Measurements from ENCODE around the gene GFOD2.
"Not testable (repeated sequence)": the region's sequence is repeated elsewhere in the genome, so short reads cannot be mapped to it uniquely, and the experiment has no call there.

The GFOD2 gene, protein sequence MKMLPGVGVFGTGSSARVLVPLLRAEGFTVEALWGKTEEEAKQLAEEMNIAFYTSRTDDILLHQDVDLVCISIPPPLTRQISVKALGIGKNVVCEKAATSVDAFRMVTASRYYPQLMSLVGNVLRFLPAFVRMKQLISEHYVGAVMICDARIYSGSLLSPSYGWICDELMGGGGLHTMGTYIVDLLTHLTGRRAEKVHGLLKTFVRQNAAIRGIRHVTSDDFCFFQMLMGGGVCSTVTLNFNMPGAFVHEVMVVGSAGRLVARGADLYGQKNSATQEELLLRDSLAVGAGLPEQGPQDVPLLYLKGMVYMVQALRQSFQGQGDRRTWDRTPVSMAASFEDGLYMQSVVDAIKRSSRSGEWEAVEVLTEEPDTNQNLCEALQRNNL

DNA sequence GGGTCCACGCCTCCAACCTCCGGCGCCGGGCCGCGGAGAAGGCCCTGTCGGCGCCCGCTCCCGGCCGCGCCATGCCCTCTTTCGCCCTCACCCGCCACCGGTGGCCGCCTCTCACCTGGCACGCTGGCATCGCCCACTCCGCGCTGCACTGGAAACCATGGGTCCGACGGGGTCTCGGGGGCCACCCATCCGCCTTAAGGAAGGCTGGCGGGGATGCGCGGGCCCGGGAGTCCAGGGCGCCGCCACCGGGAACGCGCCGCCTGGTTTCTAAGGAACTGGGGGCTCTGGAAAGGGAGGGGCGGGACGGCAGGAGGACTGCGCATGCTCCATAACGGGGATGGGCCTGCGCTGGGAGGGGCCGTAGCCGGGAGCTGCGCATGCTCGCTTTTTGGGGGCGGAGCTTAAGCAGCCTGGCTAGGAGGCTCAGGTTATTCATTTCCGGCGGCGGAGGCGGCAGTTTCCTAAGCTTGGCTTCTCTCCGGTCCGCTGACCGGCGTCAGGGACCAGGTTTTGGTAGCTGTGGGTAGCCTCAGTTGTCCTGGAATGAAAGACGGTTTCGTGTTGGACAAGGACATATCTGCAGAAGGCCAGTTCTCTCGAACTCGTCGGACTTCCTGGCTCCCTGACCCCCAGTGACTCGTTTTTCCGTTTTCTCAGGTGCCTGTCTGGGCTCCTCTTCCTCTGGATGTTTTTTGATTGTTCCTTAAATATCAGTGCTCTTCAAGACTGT lies at the start of gene GFOD2:
TSS of gene GFOD2 (minus strand) at position 269 of the 730 bp plus-strand sequence. CDS start 33,601 bp downstream, outside the sequence.
- DNase-seq (ENCODE audit: low read depth): peak; percentile 97

DNA sequence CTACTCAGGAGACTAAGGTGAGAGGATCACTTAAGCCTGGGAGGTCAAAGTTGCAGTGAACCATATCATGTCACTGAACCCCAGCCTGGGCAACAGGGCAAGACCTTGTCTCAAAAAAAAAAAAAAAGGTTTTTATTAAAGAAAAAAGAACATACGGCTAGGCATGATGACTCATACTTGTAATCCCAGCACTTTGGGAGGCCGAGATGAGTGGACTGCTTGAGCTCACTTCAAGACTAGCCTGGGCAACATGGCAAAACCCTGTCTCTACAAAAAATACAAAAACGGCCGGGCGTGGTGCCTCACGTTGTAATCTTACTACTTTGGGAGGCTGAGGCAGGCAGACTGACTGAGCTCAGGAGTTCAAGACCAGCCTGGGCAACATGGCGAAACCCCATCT lies 48.8 kb upstream of the GFOD2 start:
- no peak for DNase-seq (ENCODE audit: low read depth)

DNA sequence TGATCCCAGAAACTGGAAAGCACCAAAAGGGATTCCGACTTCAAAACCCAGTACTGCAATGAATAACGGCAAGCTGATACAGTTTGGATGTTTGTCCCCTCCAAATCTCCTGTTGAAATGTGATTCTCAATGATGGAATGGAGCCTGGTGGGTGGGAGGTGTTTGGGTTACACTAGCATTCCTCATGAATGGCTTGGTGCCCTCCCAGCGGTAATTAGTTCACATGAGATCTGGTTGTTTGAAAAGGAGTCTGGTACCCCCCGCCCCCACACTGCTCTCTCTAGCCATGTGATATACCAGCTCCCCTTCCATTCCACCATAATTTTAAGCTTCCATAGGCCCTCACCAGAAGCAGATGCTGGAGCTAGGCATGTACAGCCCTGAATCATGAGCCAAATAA lies 47.2 kb upstream of the GFOD2 start:
- no peak for DNase-seq (ENCODE audit: low read depth)

DNA sequence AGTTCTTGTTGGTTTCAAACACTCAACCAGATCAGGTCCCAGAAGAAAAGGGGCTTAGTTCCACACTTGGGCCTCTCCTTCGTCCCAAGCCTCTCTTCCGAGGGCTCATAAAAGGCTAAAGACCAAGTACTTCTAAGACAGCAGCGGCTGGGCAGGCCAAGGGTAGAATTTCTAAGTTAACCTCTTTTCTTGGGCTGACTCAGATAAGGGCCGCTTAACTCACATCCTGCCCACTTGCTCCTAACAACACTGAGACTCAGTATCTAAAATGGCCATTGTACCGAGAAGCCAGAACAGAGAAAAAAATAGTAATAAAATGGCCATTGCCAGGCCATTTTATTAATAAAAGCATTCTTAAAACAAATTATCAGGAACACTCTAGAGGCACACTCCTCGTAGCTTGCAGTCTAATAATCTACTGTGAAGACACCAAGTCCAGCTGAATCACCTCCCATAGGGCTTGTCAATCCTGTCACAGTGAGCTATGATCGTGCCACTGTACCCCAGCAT lies 45.1 kb upstream of the GFOD2 start:
- no peak for DNase-seq (ENCODE audit: low read depth)

DNA sequence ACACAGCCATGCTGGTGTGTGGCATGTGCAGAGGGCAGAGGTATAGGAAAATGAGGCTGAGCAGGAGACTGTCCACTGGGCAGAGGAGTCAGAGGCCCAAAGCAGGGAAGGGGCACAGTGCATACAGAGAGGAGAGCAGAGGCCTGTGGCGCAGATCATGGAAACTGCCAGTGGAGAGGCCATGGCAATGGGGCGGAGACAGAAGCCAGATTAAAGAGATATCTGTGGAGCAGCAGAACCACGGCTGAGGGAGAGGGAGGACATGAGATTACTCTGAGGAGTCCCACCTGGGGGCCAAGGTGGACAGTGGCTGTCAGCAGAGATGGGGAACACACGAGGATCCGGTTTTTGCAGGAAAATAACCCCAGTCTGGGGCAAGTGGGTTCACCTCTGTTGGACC lies 44.0 kb upstream of the GFOD2 start:
- DNase-seq (ENCODE audit: low read depth): no peak

DNA sequence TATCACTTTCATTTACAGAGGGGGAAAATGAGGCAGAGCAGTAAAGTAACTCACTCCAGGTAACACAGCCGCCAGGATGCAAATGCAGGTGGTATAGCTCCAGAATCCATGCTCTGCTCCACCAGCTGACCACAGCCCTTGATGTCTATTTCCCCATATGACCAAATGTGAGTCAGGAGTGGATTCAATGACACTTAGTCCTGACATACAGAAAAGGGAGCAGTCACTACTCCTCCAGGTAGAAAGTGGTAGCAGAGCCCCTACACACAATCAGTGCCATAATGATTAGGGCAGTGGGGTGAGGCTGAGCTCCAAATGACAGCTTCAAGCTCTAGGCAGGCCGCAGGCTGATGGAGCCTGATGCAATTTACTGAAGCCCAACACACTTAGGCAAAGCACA lies 43.3 kb upstream of the GFOD2 start:
- no peak for DNase-seq (ENCODE audit: low read depth)

DNA sequence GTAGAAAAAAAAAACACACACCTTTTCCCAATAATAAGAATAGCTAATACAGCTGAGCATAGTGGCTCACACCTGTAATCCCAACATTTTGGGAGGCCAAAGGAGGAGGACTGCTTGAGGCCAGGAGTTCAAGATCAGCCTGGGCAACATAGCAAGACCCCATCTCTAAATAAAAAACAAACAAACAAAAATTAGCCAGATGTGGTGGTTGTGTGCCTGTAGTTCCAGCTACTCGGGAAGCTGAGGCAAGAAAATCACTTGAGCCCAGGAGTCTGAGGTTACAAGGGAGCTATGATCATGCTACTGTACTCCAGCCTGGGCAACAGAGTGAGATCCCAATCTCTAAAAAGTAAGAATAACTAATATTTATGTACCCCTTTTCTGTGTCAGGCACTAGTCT lies 42.8 kb upstream of the GFOD2 start:
- no peak for DNase-seq (ENCODE audit: low read depth)

DNA sequence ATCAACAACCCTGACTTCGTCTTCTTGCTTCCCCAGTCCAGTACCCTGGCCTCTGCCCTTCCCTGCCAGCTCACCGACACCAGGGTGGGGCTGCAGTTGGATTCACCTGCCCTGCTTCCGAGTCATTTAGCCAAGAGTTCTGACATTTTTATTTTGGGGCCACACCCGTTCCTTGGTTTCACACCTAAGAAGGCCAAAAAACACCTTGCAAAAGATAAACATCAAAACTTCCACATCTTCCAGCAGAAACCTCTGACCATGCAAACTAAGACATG lies 41.8 kb upstream of the GFOD2 start:
- DNase-seq (ENCODE audit: low read depth): no peak

DNA sequence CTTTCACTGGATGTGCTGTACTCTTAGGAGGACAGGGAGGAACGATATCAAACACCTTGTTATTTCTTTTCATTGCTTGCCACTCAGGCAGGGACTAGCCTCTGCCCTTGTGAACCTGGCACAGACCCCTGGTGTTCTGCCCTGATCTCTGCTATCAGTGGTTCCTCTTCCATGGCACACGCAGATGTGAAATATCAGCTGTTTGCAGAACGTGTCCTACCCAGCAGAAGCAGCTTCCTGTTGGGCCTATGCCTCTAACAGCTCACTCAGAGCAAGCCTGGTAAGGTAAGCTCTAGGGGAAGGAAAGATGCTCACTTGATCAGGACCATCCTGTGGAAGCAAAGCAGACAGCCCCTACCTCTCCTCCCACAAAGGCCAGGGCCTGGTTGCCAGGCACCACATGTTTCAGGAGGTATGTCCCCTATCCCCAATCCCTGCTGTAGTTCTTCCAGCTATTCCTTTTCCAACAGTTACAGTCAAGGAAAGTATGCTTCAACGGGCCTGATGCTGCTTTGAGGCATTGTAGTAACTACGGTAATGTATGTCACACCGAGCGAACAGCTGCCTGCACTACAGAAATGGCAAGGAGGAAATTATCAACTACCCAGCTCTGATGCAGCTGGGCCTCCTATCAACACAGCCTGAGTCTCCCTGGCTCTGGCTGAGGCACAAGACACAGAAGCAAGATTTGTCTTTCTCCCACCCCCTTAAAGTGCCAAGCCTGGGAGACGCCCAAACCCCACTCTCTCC lies 41.3 kb upstream of the GFOD2 start:
- DNase-seq (ENCODE audit: low read depth): no peak

DNA sequence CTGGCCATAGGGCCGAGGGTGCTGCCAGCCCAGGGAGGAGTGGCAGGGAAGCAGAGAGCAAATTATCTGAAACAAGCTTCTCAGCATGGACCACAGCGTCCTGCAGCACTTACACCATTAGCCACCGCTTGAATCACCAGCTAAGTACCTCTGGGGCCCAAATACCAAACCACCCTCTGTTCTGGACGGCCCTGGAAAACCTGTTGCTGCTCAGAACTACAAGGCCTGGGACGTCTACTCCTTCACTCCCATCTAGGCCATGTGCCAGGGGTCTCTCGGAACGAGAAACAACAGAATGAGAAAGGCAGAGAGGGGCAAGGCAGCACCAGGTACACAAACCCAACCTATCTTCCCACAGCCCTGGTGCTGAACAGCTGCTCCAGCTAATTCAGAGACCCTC lies 39.9 kb upstream of the GFOD2 start:
- no peak for DNase-seq (ENCODE audit: low read depth)

DNA sequence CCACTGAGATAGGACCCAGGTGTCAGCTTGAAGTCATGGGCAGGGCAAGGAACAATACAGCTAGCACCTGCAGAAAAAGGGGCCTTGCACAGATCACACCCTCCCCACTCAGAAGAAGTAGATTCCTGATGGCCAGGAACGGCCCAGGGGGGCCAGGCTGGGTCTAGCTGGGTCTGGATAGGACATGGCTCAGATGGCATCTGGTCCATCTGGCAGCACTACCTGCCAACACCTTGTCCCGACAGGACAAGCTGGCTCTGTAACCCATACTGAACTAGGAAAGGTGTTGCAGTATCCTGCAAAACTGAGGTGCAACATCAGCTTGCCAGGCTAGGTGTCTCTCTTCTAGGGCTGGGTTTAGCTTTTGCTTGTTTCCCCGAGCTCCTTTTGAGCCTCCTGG lies 38.9 kb upstream of the GFOD2 start:
- DNase-seq (ENCODE audit: low read depth): no peak

DNA sequence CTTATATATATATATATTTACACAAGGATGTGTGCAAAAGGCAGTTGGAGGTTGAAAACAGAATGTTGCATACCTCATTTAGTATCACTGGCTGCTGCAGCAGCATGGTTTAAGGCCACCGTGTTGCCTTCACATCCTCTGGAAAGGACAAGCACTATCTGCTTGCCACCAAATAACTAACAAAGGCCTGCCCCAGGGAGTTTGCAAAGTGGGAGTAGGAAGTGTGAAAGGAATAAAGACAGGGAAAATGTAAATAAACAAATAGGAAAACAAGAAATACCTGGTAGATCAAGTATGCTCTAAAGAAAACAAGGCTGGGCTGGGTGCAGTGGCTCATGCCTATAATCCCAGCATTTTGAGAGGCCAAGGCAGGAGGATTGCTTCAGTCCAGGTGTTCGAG lies 33.5 kb upstream of the GFOD2 start:
- no peak for DNase-seq (ENCODE audit: low read depth)

DNA sequence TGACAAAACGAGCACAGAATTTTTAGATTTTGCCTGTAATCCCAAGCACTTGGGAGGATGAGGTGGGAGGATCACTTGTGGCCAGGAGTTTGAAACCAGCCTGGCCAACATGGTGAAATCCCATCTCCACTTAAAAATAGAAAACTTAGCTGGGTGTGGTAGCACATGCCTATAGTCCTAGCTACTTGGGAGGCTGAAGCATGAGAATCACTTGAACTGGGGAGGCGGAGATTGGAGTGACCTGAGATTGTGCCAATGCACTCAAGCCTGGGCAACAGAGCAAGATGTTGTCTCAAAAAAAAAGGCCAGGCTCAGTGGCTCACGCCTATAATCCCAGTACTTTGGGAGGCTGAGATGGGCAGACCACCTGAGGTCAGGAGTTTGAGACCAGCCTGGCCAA lies 32.2 kb upstream of the GFOD2 start:
- DNase-seq (ENCODE audit: low read depth): not testable (repeated sequence)

DNA sequence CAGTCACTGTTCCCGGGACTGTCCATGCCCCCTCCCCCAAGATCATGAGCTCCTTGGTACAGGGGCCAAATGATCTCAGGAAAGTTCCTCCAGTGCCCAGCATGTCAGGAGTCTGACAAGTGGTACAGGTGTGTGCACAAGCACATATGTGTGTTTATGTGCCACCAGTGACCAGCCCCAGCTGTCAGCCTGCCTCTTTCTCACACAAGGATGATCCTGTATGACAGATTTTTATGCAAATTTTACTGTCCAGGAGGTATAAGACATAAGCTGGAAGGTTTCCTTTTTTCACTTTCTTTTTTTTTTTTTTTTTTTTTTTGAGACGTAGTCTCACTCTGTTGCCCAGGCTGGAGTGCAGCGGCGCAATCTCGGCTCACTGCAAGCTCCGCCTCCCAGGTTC lies 31.4 kb upstream of the GFOD2 start:
- DNase-seq (ENCODE audit: low read depth): no peak

DNA sequence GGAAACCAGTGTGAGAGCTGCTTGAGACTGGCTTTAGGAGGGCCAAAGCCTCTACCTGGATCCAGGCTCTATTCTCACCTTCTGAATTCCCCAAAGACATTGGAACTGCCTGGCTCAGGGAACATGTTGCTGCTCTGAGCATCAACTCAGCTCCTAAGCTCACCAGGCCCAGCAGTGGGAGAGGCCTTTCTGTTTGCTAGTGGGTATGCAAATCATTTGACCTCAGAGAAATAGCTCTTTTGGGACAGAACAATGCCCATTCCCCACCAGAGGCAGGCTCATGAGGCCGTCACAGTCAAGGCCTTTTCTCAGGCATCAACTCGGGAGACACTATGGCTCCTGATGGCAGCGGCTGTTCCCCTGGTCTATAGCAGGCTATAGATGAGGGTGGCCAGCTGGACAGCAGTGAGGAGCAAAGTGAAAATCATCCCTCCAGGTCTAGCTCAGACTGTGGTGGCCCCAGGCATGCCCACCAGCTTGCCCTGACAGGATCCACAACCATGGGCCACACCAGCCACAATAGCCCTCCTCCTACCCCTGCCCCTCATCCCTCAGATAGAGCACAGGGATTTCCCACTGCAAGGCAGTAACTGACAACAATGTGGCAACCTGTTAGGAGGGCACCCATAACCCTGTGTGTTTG lies 30.4 kb upstream of the GFOD2 start:
- no peak for DNase-seq (ENCODE audit: low read depth)

DNA sequence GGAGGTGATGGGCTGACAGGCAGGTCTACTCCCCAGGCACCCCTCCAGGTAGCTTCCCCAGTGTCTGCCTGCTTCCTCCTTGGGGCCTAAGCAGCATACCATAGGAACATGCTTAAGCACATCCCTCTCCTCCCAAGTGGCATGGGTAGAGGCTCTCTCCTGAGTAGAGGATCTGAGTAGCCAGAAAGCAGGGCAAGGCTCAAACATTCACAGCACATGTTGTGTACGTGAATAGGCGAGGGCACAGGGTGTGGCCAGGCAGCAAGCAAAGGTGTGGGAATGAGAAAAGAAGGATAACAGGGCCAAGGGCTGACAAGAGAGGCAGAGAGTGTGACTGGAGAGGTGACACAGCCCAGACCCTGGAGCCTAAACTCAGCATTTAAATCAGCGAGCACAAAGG lies 29.7 kb upstream of the GFOD2 start:
- DNase-seq (ENCODE audit: low read depth): no peak

DNA sequence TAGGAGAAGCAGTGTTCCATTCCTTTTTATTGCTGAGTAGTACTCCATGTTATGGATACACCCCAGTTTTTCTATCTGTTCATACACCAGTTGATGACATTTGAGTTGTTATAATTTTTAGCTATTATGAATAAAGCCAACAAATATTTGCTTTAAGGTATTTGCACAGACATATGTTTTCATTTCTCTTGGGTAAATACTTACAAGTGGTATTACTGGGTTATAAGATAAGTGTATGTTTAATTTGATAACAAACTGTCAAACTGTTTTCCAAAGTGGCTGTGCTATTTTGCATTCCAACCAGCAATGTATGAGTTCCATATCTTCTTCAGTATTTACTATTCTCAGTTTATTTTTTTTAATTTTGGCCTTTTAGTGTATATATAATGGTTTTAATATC lies 27.7 kb upstream of the GFOD2 start:
- DNase-seq (ENCODE audit: low read depth): no peak

DNA sequence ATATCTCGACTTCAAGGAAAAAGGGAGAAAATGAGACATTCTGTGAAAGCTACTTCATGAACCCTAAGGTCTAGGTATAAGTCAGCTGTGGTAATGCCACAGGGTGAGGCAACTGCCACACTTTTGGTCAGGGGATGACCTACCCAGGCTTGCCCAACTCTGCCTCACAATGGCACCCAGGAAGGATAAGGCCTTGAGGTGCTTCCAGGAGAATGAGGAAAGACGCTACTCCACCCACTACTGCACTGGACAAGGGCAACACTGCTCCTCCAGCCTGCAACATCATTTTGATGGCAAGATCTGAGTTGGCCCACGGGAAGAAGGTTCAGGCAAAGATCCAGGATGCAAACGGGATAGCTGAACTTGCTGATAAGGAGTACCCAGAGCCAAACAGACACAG lies 22.0 kb upstream of the GFOD2 start:
- DNase-seq (ENCODE audit: low read depth): no peak

DNA sequence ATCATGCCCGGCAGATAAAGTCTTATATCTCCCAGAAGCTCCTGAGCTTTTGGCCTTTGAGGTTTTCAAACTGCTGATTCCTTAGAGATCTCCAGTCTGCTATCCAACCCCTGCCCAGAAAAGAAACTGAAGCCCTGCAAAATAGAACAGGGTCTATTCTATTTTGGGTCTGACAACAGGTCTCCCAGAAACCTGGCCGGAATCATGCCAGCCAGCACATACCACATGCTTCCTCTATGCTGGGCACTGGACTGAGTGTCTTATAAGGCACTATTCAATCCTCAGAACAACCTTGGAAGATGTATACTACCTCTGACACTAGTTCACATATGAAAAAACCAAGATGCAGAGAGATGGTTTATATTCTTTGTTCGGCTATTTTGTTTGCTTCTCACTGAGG lies 21.3 kb upstream of the GFOD2 start:
- no peak for DNase-seq (ENCODE audit: low read depth)

DNA sequence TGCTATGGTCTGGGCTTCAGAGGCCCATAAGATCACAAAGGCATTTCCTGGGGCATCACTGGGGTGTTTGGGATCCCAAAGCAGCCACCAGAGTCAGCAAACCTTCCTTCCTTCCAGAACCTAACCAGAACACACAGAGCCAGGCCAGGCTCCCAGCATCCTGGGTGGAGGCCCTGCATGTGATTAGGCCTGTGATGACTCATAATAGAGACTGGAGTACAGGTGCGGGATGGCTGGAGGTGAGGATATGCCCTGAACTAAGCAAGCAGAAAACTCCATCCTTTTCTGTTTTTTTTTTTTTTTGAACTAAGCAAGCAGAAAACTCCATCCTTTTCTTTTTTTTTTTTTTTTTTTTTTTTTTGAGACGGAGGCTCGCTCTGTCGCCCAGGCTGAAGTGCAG lies 17.7 kb upstream of the GFOD2 start:
- DNase-seq (ENCODE audit: low read depth): no peak

DNA sequence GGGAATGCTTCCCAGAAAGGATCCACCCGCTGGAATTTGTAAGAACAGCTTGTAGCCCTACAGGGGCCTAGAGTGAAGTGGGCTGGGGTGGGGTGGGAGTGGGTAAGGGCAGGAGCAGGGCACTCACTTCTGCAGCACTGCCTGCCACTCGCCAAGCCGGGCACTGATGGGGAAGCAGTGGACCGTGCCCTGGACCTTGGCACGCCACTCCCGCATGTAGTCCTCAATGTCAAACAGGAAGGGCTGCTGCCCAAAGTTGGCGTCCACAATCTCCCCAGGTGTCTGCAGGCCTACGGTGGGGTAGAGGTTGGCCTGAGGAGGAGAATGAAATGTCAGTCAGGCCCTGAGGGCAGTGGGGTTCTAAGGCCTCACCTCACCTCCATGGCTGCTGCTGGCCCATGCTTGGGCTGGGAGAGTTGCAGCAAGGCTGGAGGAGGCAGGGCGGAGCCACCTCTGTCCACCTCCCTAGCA lies 15.7 kb upstream of the GFOD2 start:
- DNase-seq (ENCODE audit: low read depth): no peak

DNA sequence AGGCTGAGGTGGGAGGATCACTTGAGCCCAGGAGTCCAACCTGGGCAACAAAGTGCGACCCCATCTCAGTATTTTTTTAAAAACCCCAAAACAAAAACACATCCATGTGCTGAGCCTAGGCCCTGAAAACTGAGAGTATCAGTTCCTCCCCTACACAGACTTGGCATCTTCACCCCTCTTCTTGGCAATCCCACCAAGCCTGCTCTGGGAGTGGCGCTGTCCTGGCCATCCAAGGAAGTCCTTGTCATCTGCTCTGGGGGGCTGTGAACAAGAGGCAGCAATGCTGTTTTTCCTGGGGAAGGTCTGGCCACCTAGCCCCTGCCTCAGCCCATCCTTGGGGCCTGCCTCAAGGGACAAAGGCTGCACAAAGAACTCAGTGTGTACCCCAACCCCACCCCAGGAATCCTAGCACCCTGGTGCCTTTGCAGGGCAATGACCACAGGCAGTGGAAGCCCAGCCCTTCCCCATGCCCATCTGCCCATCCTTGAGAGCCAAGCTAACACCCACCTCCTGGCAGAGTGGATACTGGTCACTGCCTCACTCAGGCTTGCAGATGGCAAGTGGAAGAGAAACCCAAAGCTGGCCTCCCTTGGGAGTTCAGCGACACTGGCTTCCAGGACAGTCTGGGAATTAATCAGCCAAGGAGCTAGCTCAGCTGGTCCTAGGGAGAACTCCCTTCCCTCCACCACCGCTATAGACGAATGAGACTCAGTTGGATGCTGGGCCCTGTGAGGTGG lies 14.8 kb upstream of the GFOD2 start:
- no peak for DNase-seq (ENCODE audit: low read depth)
